SJSA1 (cell line): ENCODE results near the gene NUDT8. TPM values are rescaled to one million over a fixed set of nuclear protein-coding genes. Genes with fewer than 3 reads are reported as not detected.
"Not testable (repeated sequence)": the region's sequence is repeated elsewhere in the genome, so short reads cannot be mapped to it uniquely, and the experiment has no call there.

Experiments used
- DNase-seq, 2 experiments: peaks; one replicate each; pipeline ENCODE4 v3.0.0-alpha.2; 2015 to 2020; ENCODE audit warnings: low spot score in 2 of 2, low read depth in 1 of 2
- H3K27ac ChIP-seq: fragments of 250-450 bp; sonication (Bioruptor Pico); 2 replicates; pipeline ENCODE4 v1.5.1; 2020; ENCODE audit warnings: mild to moderate bottlenecking, moderate library complexity
- H3K27me3 ChIP-seq: fragments of 250-450 bp; sonication (Bioruptor Pico); replicated peaks from 2 replicates; pipeline ENCODE4 v1.5.1; 2020; ENCODE audit warnings: mild to moderate bottlenecking, moderate library complexity
- H3K36me3 ChIP-seq: fragments of 250-450 bp; sonication (Bioruptor Pico); 2 replicates; pipeline ENCODE4 v1.5.1; 2020; ENCODE audit warnings: mild to moderate bottlenecking
- H3K4me1 ChIP-seq: fragments of 250-450 bp; sonication (Bioruptor Pico); replicated peaks from 2 replicates; pipeline ENCODE4 v1.6.1; 2021; ENCODE audit warnings: mild to moderate bottlenecking
- H3K4me3 ChIP-seq: fragments of 250-450 bp; sonication (Bioruptor Pico); 2 replicates; pipeline ENCODE4 v1.5.1; 2020; ENCODE audit warnings: mild to moderate bottlenecking
- H3K9me3 ChIP-seq: fragments of 250-450 bp; sonication (Bioruptor Pico); replicated peaks from 2 replicates; pipeline ENCODE4 v1.5.1; 2020; ENCODE audit warnings: mild to moderate bottlenecking
- total RNA-seq: library from RNA; depleted of rRNA; stranded (reverse); fragments of >200 nt; shearing (Covaris generic); gene quantifications from 2 replicates; pipeline ENCODE4 v1.2.3, GENCODE V29; 2014

NUDT8 gene
- total RNA-seq, 1 experiment from 2014 or later = 7.4 TPM

GRCh38 chr11:67644042-67644441, 14.3 kb upstream of the NUDT8 start:
- no peak overlapping the region for H3K27ac ChIP-seq
- H3K36me3 ChIP-seq = no peaks in the 10 kb centered on the region
- H3K27me3 ChIP-seq = peaks cover 14% of the 10 kb centered on the region
- peaks cover 25% of the 10 kb centered on the region for H3K9me3 ChIP-seq
- DNase-seq = no peak
- H3K4me1 ChIP-seq = no peaks in the 10 kb centered on the region
- H3K4me3 ChIP-seq = no peak overlapping the region

GRCh38 chr11:67642173-67643120, 12.7 kb upstream of the NUDT8 start:
- no peaks in the 10 kb centered on the region for H3K4me1 ChIP-seq
- H3K27me3 ChIP-seq = peaks cover 19% of the 10 kb centered on the region
- peaks cover 25% of the 10 kb centered on the region for H3K9me3 ChIP-seq
- H3K27ac ChIP-seq = no peak overlapping the region
- no peak overlapping the region for H3K4me3 ChIP-seq
- DNase-seq = no peak
- no peaks in the 10 kb centered on the region for H3K36me3 ChIP-seq

- Histone ChIP-seq H3K27ac (no peak overlapping the region), H3K36me3 (no peaks in the 10 kb centered on the region), H3K4me1 (no peaks in the 10 kb centered on the region), H3K27me3 (peaks cover 23% of the 10 kb centered on the region), H3K4me3 (no peak overlapping the region), H3K9me3 (peaks cover 25% of the 10 kb centered on the region)
- DNase-seq = no peak
Observed at GRCh38 chr11:67641338-67642172, 11.8 kb upstream of the NUDT8 start.

GRCh38 chr11:67640758-67641337, 11.1 kb upstream of the NUDT8 start:
- H3K4me3 ChIP-seq = no peak overlapping the region
- no peak for DNase-seq
- peaks cover 25% of the 10 kb centered on the region for H3K9me3 ChIP-seq

GRCh38 chr11:67640021-67640757, 10.5 kb upstream of the NUDT8 start:
- DNase-seq = peak in 1 of 2 experiments; percentile 82
- Histone ChIP-seq H3K27me3 (peaks cover 26% of the 10 kb centered on the region), H3K4me1 (no peaks in the 10 kb centered on the region), H3K9me3 (peaks cover 25% of the 10 kb centered on the region), H3K36me3 (no peaks in the 10 kb centered on the region), H3K4me3 (no peak overlapping the region), H3K27ac (no peak overlapping the region)

More at GRCh38 chr11:67640758-67641337, 11.1 kb upstream of the NUDT8 start:
- H3K4me1 ChIP-seq = no peaks in the 10 kb centered on the region
- H3K27ac ChIP-seq = no peak overlapping the region
- no peaks in the 10 kb centered on the region for H3K36me3 ChIP-seq
- peaks cover 24% of the 10 kb centered on the region for H3K27me3 ChIP-seq

- peaks cover 23% of the 10 kb centered on the region for H3K9me3 ChIP-seq
- H3K36me3 ChIP-seq = no peaks in the 10 kb centered on the region
- peaks cover 31% of the 10 kb centered on the region for H3K27me3 ChIP-seq
- no peak within 1 kb of the TSS for H3K27ac ChIP-seq
- no peak for DNase-seq
- H3K4me1 ChIP-seq = no peaks in the 10 kb centered on the region
- H3K4me3 ChIP-seq = no peak within 1 kb of the TSS
Observed at GRCh38 chr11:67639438-67639859, 9.7 kb upstream of the NUDT8 start, which contains the start of gene TBX10. TBX10 (minus strand) TSS chr11:67639763; CDS start chr11:67639472, 291 bp downstream.

- H3K27me3 ChIP-seq = peaks cover 31% of the 10 kb centered on the region
- H3K27ac ChIP-seq = no peak overlapping the region
- H3K9me3 ChIP-seq = peaks cover 16% of the 10 kb centered on the region
- no peak for DNase-seq
- H3K36me3 ChIP-seq = no peaks in the 10 kb centered on the region
- no peaks in the 10 kb centered on the region for H3K4me1 ChIP-seq
- H3K4me3 ChIP-seq = no peak overlapping the region
Observed at GRCh38 chr11:67638535-67639437, 9.0 kb upstream of the NUDT8 start.

GRCh38 chr11:67637441-67637840, 7.7 kb upstream of the NUDT8 start:
- not testable (repeated sequence) for H3K4me3 ChIP-seq, DNase-seq, H3K4me1 ChIP-seq, H3K27ac ChIP-seq, H3K36me3 ChIP-seq, H3K9me3 ChIP-seq
- H3K27me3 ChIP-seq = peaks cover 31% of the 10 kb centered on the region

GRCh38 chr11:67636962-67637361, 7.2 kb upstream of the NUDT8 start:
- no peak for DNase-seq
- Histone ChIP-seq H3K27ac (no peak overlapping the region), H3K9me3 (0 out of 2 replicates have a peak, but pooled peaks cover 7% of the 10 kb centered on the region), H3K4me1 (no peaks in the 10 kb centered on the region), H3K27me3 (peaks cover 31% of the 10 kb centered on the region), H3K4me3 (no peak overlapping the region), H3K36me3 (no peaks in the 10 kb centered on the region)

GRCh38 chr11:67635231-67635521, 5.4 kb upstream of the NUDT8 start:
- Histone ChIP-seq H3K27ac (no peak overlapping the region), H3K4me1 (peaks cover 12% of the 10 kb centered on the region), H3K9me3 (0 out of 2 replicates have a peak, but pooled peaks cover 2% of the 10 kb centered on the region), H3K36me3 (no peaks in the 10 kb centered on the region), H3K4me3 (no peak overlapping the region), H3K27me3 (peaks cover 23% of the 10 kb centered on the region)
- DNase-seq = no peak

GRCh38 chr11:67634366-67635230, 4.9 kb upstream of the NUDT8 start:
- H3K27me3 ChIP-seq = peaks cover 19% of the 10 kb centered on the region
- no peak for DNase-seq
- H3K4me1 ChIP-seq = peaks cover 15% of the 10 kb centered on the region
- peaks cover 3% of the 10 kb centered on the region for H3K9me3 ChIP-seq
- 0 out of 2 replicates have a peak, but pooled peaks cover 2% of the 10 kb centered on the region for H3K36me3 ChIP-seq
- H3K4me3 ChIP-seq = no peak overlapping the region
- H3K27ac ChIP-seq = no peak overlapping the region
